Bronchial epithelial cell (primary cell): ENCODE data around the gene DISC1. TPM values are rescaled to one million over a fixed set of nuclear protein-coding genes. Genes with fewer than 3 reads are reported as not detected.

ENCODE experiments used
- DNase-seq: peaks from one replicate; pipeline ENCODE4 v3.0.0-alpha.2; 2010; ENCODE audit warnings: low read depth
- FAIRE-seq: peaks from 2 replicates; lab custom pipeline; 2011; peaks lifted over from hg19 to GRCh38; lab: Jason Lieb, UNC
- H3K27me3 ChIP-seq: 2 replicates; pipeline ENCODE4 v1.5.1; 2011; ENCODE audit warnings: low read length; ENCODE audit not compliant: control insufficient read depth, insufficient read depth
- H3K36me3 ChIP-seq: 2 replicates; pipeline ENCODE4 v1.5.1; 2011; ENCODE audit warnings: low read length; ENCODE audit not compliant: control insufficient read depth, insufficient read depth
- H3K4me3 ChIP-seq: 2 replicates; pipeline ENCODE4 v1.5.1; 2011; ENCODE audit warnings: mild to moderate bottlenecking, low read depth, low read length, control low read depth
- total RNA-seq: library from RNA; depleted of rRNA; stranded (reverse); fragments of >200 nt; gene quantifications from 2 replicates; pipeline ENCODE4 v1.2.1, GENCODE V29; 2014
- TF ChIP-seq, protein P1 (sequence below): IDR thresholded peaks from 2 replicates; pipeline ENCODE4 v1.5.1; 2011; ENCODE audit warnings: mild to moderate bottlenecking, moderate library complexity, low read length, control low read depth, inconsistent platforms; ENCODE audit not compliant: insufficient read depth, severe bottlenecking

DISC1 gene
- total RNA-seq, 1 donor from 2014 or later = 0.79 TPM

- DNase-seq (peak; percentile 22), FAIRE-seq (no peak)
- no peaks in the 10 kb centered on the region for H3K27me3 ChIP-seq
- H3K4me3 ChIP-seq = peak overlapping the region; percentile 62
- H3K36me3 ChIP-seq = no peaks in the 10 kb centered on the region
- TF ChIP-seq, protein P1, sequence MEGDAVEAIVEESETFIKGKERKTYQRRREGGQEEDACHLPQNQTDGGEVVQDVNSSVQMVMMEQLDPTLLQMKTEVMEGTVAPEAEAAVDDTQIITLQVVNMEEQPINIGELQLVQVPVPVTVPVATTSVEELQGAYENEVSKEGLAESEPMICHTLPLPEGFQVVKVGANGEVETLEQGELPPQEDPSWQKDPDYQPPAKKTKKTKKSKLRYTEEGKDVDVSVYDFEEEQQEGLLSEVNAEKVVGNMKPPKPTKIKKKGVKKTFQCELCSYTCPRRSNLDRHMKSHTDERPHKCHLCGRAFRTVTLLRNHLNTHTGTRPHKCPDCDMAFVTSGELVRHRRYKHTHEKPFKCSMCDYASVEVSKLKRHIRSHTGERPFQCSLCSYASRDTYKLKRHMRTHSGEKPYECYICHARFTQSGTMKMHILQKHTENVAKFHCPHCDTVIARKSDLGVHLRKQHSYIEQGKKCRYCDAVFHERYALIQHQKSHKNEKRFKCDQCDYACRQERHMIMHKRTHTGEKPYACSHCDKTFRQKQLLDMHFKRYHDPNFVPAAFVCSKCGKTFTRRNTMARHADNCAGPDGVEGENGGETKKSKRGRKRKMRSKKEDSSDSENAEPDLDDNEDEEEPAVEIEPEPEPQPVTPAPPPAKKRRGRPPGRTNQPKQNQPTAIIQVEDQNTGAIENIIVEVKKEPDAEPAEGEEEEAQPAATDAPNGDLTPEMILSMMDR = no peak
These were observed 493 bp downstream of the DISC1 start for GRCh38 chr1:231626951-231627614.

DNA sequence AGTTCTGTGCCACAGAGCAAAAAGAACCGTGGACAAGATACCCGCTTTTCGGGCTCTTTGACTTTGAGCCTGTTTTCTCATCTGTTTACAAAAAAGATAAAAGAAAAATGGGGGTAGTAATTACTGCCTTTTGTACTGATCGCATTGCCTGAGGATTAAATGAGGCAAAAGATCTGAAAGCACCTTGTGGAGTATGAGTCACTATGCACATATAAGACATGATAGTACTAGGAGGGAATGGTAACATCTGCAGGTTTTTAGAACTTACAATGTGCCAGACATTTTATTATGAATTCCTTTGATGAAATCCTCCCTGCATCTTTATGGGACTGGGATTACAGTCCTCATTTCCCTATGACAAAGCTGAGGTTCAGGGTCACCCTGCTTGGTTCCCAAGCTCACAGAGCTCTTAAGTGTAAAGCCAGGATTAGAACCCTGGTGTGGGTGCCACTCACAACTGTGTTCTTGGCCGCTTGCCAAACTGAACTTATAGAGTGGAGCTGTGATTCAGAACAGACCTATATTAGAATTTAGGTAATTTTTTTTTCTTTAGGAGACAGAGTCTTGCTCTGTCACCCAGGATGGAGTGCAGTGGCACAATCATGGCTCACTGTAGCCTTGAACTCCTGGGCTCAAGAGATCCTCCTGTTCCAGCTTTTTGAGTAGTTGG is 1.8 kb downstream of the DISC1 start:
- DNase-seq (peak; percentile 72), FAIRE-seq (no peak)
- TF ChIP-seq, protein P1 = no peak
- no peaks in the 10 kb centered on the region for H3K36me3 ChIP-seq
- H3K4me3 ChIP-seq = no peak overlapping the region
- H3K27me3 ChIP-seq = no peaks in the 10 kb centered on the region

DNA sequence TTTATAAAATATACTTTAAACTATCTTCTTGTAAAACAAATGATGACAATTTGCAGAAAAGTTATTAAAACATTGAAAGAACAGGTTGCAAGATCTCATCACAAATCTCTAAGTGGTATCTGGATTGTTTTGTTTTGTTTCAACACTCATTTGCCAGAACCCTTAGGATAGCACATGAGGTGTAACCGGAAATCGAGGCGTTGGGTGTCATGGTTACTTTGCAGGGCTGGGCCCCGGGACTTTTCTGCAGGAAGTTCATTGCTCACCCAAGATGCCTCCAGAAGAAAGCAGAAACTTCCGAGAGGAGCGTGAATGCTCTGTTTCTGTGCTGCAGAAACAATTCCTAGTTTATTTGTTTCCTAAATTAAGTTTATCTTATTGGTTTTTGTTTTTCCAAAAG is 2.5 kb downstream of the DISC1 start:
- TF ChIP-seq, protein P1 = no peak
- FAIRE-seq = no peak
- no peak overlapping the region for H3K4me3 ChIP-seq

GRCh38 chr1:231630558-231631205 is 4.1 kb downstream of the DISC1 start:
- TF ChIP-seq, protein P1 = no peak
- Histone ChIP-seq H3K27me3 (no peaks in the 10 kb centered on the region), H3K36me3 (no peaks in the 10 kb centered on the region), H3K4me3 (no peak overlapping the region)
- FAIRE-seq (no peak), DNase-seq (no peak)

More for the DNA sequence above, 2.5 kb downstream of the DISC1 start:
- H3K27me3 ChIP-seq = no peaks in the 10 kb centered on the region
- H3K36me3 ChIP-seq = no peaks in the 10 kb centered on the region
- DNase-seq = peak; percentile 81

- DNase-seq (peak; percentile 29), FAIRE-seq (no peak)
- TF ChIP-seq, protein P1 = no peak
- no peak overlapping the region for H3K4me3 ChIP-seq
- no peaks in the 10 kb centered on the region for H3K36me3 ChIP-seq
- no peaks in the 10 kb centered on the region for H3K27me3 ChIP-seq
These were observed 5.1 kb downstream of the DISC1 start for GRCh38 chr1:231631717-231632116.
